ENCODE data around the gene IFNAR1.

IFNAR1 gene

GRCh38 chr21:33368124-33368523, 43.4 kb downstream of the IFNAR1 start:
- H3K9me3 ChIP-seq: no peaks in the 10 kb centered on the region
- no peak for TF ChIP-seq CTCF (IDR thresholded peaks at IDR 0.05)
- H3K27ac ChIP-seq: peak overlapping the region; percentile 71
- H3K4me1 ChIP-seq (ENCODE audit: control insufficient read depth in 1 of 2, insufficient read depth in 1 of 2, low read depth in 1 of 2, low read length in 1 of 2): peaks cover 51 to 54% of the 10 kb centered on the region in 2 experiments
- H3K36me3 ChIP-seq: no peaks in the 10 kb centered on the region
- no peak overlapping the region for H3K4me3 ChIP-seq (ENCODE audit: low read depth in 1 of 2, low read length in 1 of 2)
- no peaks in the 10 kb centered on the region for H3K27me3 ChIP-seq

- Histone ChIP-seq H3K9me3 (no peaks in the 10 kb centered on the region), H3K4me1 (ENCODE audit: control insufficient read depth in 1 of 2, insufficient read depth in 1 of 2, low read depth in 1 of 2, low read length in 1 of 2) (peaks cover 50 to 52% of the 10 kb centered on the region in 2 experiments), H3K4me3 (ENCODE audit: low read depth in 1 of 2, low read length in 1 of 2) (no peak overlapping the region), H3K27ac (peak overlapping the region; percentile 71), H3K27me3 (no peaks in the 10 kb centered on the region), H3K36me3 (no peaks in the 10 kb centered on the region)
- TF ChIP-seq CTCF (IDR thresholded peaks at IDR 0.05): no peak
These were observed 43.8 kb downstream of the IFNAR1 start for GRCh38 chr21:33368576-33368975.

- Histone ChIP-seq H3K27me3 (no peaks in the 10 kb centered on the region), H3K4me3 (ENCODE audit: low read depth in 1 of 2, low read length in 1 of 2) (no peak overlapping the region), H3K36me3 (no peaks in the 10 kb centered on the region), H3K9me3 (no peaks in the 10 kb centered on the region), H3K27ac (no peak overlapping the region), H3K4me1 (ENCODE audit: control insufficient read depth in 1 of 2, insufficient read depth in 1 of 2, low read depth in 1 of 2, low read length in 1 of 2) (peaks cover 50 to 52% of the 10 kb centered on the region in 2 experiments)
- no peak for TF ChIP-seq CTCF (IDR thresholded peaks at IDR 0.05)
These were observed 44.8 kb downstream of the IFNAR1 start for GRCh38 chr21:33369586-33369985.

GRCh38 chr21:33370305-33370704, 45.5 kb downstream of the IFNAR1 start:
- Histone ChIP-seq H3K27ac (no peak overlapping the region), H3K4me1 (ENCODE audit: control insufficient read depth in 1 of 2, insufficient read depth in 1 of 2, low read depth in 1 of 2, low read length in 1 of 2) (peaks cover 50 to 52% of the 10 kb centered on the region in 2 experiments), H3K36me3 (no peaks in the 10 kb centered on the region), H3K27me3 (no peaks in the 10 kb centered on the region), H3K4me3 (ENCODE audit: low read depth in 1 of 2, low read length in 1 of 2) (no peak overlapping the region), H3K9me3 (no peaks in the 10 kb centered on the region)
- TF ChIP-seq CTCF (IDR thresholded peaks at IDR 0.05): no peak

- no peak overlapping the region for H3K4me3 ChIP-seq (ENCODE audit: low read depth in 1 of 2, low read length in 1 of 2)
- H3K36me3 ChIP-seq: no peaks in the 10 kb centered on the region
- no peaks in the 10 kb centered on the region for H3K9me3 ChIP-seq
- H3K27me3 ChIP-seq: no peaks in the 10 kb centered on the region
- no peak overlapping the region for H3K27ac ChIP-seq
- no peak for TF ChIP-seq CTCF (IDR thresholded peaks at IDR 0.05)
- H3K4me1 ChIP-seq (ENCODE audit: control insufficient read depth in 1 of 2, insufficient read depth in 1 of 2, low read depth in 1 of 2, low read length in 1 of 2): peaks cover 45 to 46% of the 10 kb centered on the region in 2 experiments
These were observed 46.6 kb downstream of the IFNAR1 start for GRCh38 chr21:33371366-33371765.

GRCh38 chr21:33372582-33372981, 47.8 kb downstream of the IFNAR1 start:
- Histone ChIP-seq H3K4me3 (ENCODE audit: low read depth in 1 of 2, low read length in 1 of 2) (no peak overlapping the region), H3K36me3 (no peaks in the 10 kb centered on the region), H3K9me3 (no peaks in the 10 kb centered on the region), H3K27me3 (no peaks in the 10 kb centered on the region), H3K27ac (no peak overlapping the region), H3K4me1 (ENCODE audit: control insufficient read depth in 1 of 2, insufficient read depth in 1 of 2, low read depth in 1 of 2, low read length in 1 of 2) (peaks cover 45 to 49% of the 10 kb centered on the region in 2 experiments)
- no peak for TF ChIP-seq CTCF (IDR thresholded peaks at IDR 0.05)

Measured in neutrophil (primary cell).